ENCODE data around the gene AP3S2.

DNA sequence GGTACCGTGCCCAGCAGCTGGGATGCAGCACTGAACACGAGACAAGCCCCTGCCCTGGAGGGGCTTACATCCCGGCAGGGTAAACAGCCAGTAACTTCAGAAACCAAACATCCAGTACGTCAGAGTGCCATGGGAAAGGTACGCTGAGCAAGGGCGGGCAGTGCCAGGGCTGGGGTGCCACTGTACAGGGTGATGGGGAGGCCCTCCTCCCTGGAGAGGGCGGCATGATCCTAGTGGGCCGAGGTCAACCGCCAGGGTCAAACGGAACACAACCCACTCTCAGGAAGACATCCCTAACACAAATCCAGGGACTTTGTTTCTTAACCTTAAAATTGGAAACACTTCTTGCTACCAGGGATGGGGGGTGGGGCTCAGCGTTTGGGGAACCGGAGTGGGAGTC lies 63.2 kb downstream of the AP3S2 start:
- TF ChIP-seq TEAD4 (IDR thresholded peaks at IDR 0.05; ENCODE audit: low read depth, low read length) = no peak
- TF ChIP-seq JUN (IDR thresholded peaks at IDR 0.05; ENCODE audit: low read depth, low read length) = no peak
- TF ChIP-seq, protein P1, sequence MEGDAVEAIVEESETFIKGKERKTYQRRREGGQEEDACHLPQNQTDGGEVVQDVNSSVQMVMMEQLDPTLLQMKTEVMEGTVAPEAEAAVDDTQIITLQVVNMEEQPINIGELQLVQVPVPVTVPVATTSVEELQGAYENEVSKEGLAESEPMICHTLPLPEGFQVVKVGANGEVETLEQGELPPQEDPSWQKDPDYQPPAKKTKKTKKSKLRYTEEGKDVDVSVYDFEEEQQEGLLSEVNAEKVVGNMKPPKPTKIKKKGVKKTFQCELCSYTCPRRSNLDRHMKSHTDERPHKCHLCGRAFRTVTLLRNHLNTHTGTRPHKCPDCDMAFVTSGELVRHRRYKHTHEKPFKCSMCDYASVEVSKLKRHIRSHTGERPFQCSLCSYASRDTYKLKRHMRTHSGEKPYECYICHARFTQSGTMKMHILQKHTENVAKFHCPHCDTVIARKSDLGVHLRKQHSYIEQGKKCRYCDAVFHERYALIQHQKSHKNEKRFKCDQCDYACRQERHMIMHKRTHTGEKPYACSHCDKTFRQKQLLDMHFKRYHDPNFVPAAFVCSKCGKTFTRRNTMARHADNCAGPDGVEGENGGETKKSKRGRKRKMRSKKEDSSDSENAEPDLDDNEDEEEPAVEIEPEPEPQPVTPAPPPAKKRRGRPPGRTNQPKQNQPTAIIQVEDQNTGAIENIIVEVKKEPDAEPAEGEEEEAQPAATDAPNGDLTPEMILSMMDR (IDR thresholded peaks at IDR 0.05; ENCODE audit: control extremely low read depth in 1 of 3, insufficient read depth in 1 of 3, low read depth in 1 of 3, low read length in 3 of 3) = no peak
- TF ChIP-seq SRF (IDR thresholded peaks at IDR 0.05; ENCODE audit: low read depth, low read length) = no peak
- TF ChIP-seq POLR2A (IDR thresholded peaks at IDR 0.05; ENCODE audit: control extremely low read depth in 1 of 2, low read depth in 2 of 2, low read length in 2 of 2) = no peak
- TF ChIP-seq TAF1 (IDR thresholded peaks at IDR 0.05; ENCODE audit: low read depth, low read length) = no peak
- no peak for TF ChIP-seq SP1 (IDR thresholded peaks at IDR 0.05; ENCODE audit: low read depth, low read length)
- no peak for TF ChIP-seq MAX (IDR thresholded peaks at IDR 0.05)
- TF ChIP-seq RNF2 (IDR thresholded peaks at IDR 0.05; ENCODE audit: borderline replicate concordance, low read depth, low read length, missing control alignments, poor library complexity, severe bottlenecking) = no peak
- TF ChIP-seq YY1 (IDR thresholded peaks at IDR 0.05; ENCODE audit: low read depth, low read length) = no peak
- no peak for TF ChIP-seq CHD2 (IDR thresholded peaks at IDR 0.05; ENCODE audit: low read length)
- no peak for TF ChIP-seq RFX5 (IDR thresholded peaks at IDR 0.05; ENCODE audit: borderline replicate concordance, low read depth, low read length)
